ENCODE measurements around the gene ERN1.
A peak's percentile ranks its signal among the peaks of the same experiment; 100 is the strongest.
"Not testable (repeated sequence)": the region's sequence is repeated elsewhere in the genome, so short reads cannot be mapped to it uniquely, and the experiment has no call there.

The ERN1 gene

GRCh38 chr17:64134216-64134970 is 4.4 kb upstream of the ERN1 start:
- no peak for DNase-seq (ENCODE audit: low spot score)

GRCh38 chr17:64133546-64134215 is 3.7 kb upstream of the ERN1 start:
- peak; percentile 85 for DNase-seq (ENCODE audit: low spot score)

GRCh38 chr17:64131606-64132270 is 1.8 kb upstream of the ERN1 start:
- no peak for DNase-seq (ENCODE audit: low spot score)

GRCh38 chr17:64130559-64131001 is 636 bp upstream of the ERN1 start:
- peak; percentile 86 for DNase-seq (ENCODE audit: low spot score)

- DNase-seq (ENCODE audit: low spot score): no peak
Observed at GRCh38 chr17:64129515-64129764, 504 bp downstream of the ERN1 start.

- peak; percentile 53 for DNase-seq (ENCODE audit: low spot score)
Observed at GRCh38 chr17:64128787-64129514, 993 bp downstream of the ERN1 start.

GRCh38 chr17:64126918-64127317 is 3.0 kb downstream of the ERN1 start:
- peak; percentile 28 for DNase-seq (ENCODE audit: low spot score)

- DNase-seq (ENCODE audit: low spot score): no peak
Observed at GRCh38 chr17:64125937-64126336, 4.0 kb downstream of the ERN1 start.

- DNase-seq (ENCODE audit: low spot score): no peak
Observed at GRCh38 chr17:64124609-64125008, 5.3 kb downstream of the ERN1 start.

GRCh38 chr17:64123114-64123513 is 6.8 kb downstream of the ERN1 start:
- DNase-seq (ENCODE audit: low spot score): no peak

GRCh38 chr17:64120972-64121786 is 8.8 kb downstream of the ERN1 start:
- DNase-seq (ENCODE audit: low spot score): not testable (repeated sequence)

GRCh38 chr17:64120159-64120810 is 9.7 kb downstream of the ERN1 start:
- DNase-seq (ENCODE audit: low spot score): no peak

GRCh38 chr17:64117981-64118979 is 11.7 kb downstream of the ERN1 start:
- DNase-seq (ENCODE audit: low spot score): no peak

- no peak for DNase-seq (ENCODE audit: low spot score)
Observed at GRCh38 chr17:64115822-64116534, 14.0 kb downstream of the ERN1 start.

- no peak for DNase-seq (ENCODE audit: low spot score)
Observed at GRCh38 chr17:64115043-64115698, 14.8 kb downstream of the ERN1 start.

GRCh38 chr17:64113006-64113405 is 16.9 kb downstream of the ERN1 start:
- no peak for DNase-seq (ENCODE audit: low spot score)

GRCh38 chr17:64111831-64112230 is 18.1 kb downstream of the ERN1 start:
- no peak for DNase-seq (ENCODE audit: low spot score)

- no peak for DNase-seq (ENCODE audit: low spot score)
Observed at GRCh38 chr17:64110379-64111152, 19.4 kb downstream of the ERN1 start.
